ENCODE measurements around the gene MUC5AC.

The MUC5AC gene

GRCh38 chr11:1227551-1228100, 69.9 kb downstream of the MUC5AC start:
- H3K9ac ChIP-seq (ENCODE audit: low read depth, low read length), result no peak overlapping the region
- no peaks in the 10 kb centered on the region; the same call in 1 of the 2 replicates for H3K4me1 ChIP-seq (ENCODE audit: insufficient read depth, low read length)
- no peaks in the 10 kb centered on the region for H3K36me3 ChIP-seq (ENCODE audit: insufficient read depth, low read length)
- H3K9me3 ChIP-seq (ENCODE audit: control insufficient read depth, insufficient read depth, low read length), result no peaks in the 10 kb centered on the region

DNA sequence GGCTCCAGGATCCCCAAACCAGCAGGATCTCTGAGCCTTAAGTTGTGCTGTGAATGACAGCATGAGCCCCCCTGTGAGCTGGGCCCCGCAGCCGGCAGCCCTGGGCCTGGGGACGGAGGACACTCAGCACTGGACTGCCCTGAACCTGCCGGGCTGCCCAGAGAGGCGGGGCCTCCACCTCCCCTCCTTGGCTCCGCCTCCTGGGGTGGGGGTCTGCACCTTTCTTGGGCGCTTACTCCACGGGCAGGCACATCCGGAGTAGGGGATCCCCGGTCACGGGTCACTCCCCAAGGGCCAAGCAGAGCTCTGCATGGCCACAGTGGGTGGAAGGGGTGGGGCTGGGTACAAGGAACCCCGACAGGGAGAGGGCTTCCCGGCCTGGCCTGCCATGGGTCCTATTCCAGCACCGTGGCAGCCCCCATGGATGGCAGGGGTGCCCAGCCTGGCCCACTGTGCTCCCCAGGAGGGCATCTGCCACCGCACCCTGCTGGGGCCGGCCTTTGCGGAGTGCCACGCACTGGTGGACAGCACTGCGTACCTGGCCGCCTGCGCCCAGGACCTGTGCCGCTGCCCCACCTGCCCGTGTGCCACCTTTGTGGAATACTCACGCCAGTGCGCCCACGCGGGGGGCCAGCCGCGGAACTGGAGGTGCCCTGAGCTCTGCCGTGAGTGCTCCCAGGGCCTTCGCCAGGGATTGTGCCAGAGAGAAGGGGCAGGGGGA, 70.5 kb downstream of the MUC5AC start:
- Histone ChIP-seq H3K36me3 (ENCODE audit: insufficient read depth, low read length) (no peaks in the 10 kb centered on the region), H3K9ac (ENCODE audit: low read depth, low read length) (no peak overlapping the region), H3K4me1 (ENCODE audit: insufficient read depth, low read length) (no peaks in the 10 kb centered on the region; the same call in 1 of the 2 replicates), H3K9me3 (ENCODE audit: control insufficient read depth, insufficient read depth, low read length) (no peaks in the 10 kb centered on the region)

GRCh38 chr11:1228921-1229451, 71.2 kb downstream of the MUC5AC start:
- no peaks in the 10 kb centered on the region for H3K9me3 ChIP-seq (ENCODE audit: control insufficient read depth, insufficient read depth, low read length)
- no peaks in the 10 kb centered on the region; the same call in 1 of the 2 replicates for H3K4me1 ChIP-seq (ENCODE audit: insufficient read depth, low read length)
- H3K9ac ChIP-seq (ENCODE audit: low read depth, low read length), result no peak overlapping the region
- no peaks in the 10 kb centered on the region for H3K36me3 ChIP-seq (ENCODE audit: insufficient read depth, low read length)

- H3K4me1 ChIP-seq (ENCODE audit: insufficient read depth, low read length), result no peaks in the 10 kb centered on the region; the same call in 1 of the 2 replicates
- H3K9ac ChIP-seq (ENCODE audit: low read depth, low read length), result no peak overlapping the region
- no peaks in the 10 kb centered on the region for H3K36me3 ChIP-seq (ENCODE audit: insufficient read depth, low read length)
- no peaks in the 10 kb centered on the region for H3K9me3 ChIP-seq (ENCODE audit: control insufficient read depth, insufficient read depth, low read length)
Measured at GRCh38 chr11:1229471-1230120, 71.8 kb downstream of the MUC5AC start.

- Histone ChIP-seq H3K4me1 (ENCODE audit: insufficient read depth, low read length) (no peaks in the 10 kb centered on the region), H3K9ac (ENCODE audit: low read depth, low read length) (no peak overlapping the region), H3K9me3 (ENCODE audit: control insufficient read depth, insufficient read depth, low read length) (no peaks in the 10 kb centered on the region), H3K36me3 (ENCODE audit: insufficient read depth, low read length) (no peaks in the 10 kb centered on the region)
Measured at GRCh38 chr11:1230121-1230455, 72.3 kb downstream of the MUC5AC start.

GRCh38 chr11:1230456-1231395, 73.0 kb downstream of the MUC5AC start:
- Histone ChIP-seq H3K4me1 (ENCODE audit: insufficient read depth, low read length) (no peaks in the 10 kb centered on the region), H3K9ac (ENCODE audit: low read depth, low read length) (no peak overlapping the region), H3K9me3 (ENCODE audit: control insufficient read depth, insufficient read depth, low read length) (no peaks in the 10 kb centered on the region), H3K36me3 (ENCODE audit: insufficient read depth, low read length) (no peaks in the 10 kb centered on the region)

- Histone ChIP-seq H3K4me1 (ENCODE audit: insufficient read depth, low read length) (no peaks in the 10 kb centered on the region), H3K36me3 (ENCODE audit: insufficient read depth, low read length) (no peaks in the 10 kb centered on the region), H3K9me3 (ENCODE audit: control insufficient read depth, insufficient read depth, low read length) (no peaks in the 10 kb centered on the region), H3K9ac (ENCODE audit: low read depth, low read length) (no peak overlapping the region)
Measured at GRCh38 chr11:1231396-1232020, 73.8 kb downstream of the MUC5AC start.

DNA sequence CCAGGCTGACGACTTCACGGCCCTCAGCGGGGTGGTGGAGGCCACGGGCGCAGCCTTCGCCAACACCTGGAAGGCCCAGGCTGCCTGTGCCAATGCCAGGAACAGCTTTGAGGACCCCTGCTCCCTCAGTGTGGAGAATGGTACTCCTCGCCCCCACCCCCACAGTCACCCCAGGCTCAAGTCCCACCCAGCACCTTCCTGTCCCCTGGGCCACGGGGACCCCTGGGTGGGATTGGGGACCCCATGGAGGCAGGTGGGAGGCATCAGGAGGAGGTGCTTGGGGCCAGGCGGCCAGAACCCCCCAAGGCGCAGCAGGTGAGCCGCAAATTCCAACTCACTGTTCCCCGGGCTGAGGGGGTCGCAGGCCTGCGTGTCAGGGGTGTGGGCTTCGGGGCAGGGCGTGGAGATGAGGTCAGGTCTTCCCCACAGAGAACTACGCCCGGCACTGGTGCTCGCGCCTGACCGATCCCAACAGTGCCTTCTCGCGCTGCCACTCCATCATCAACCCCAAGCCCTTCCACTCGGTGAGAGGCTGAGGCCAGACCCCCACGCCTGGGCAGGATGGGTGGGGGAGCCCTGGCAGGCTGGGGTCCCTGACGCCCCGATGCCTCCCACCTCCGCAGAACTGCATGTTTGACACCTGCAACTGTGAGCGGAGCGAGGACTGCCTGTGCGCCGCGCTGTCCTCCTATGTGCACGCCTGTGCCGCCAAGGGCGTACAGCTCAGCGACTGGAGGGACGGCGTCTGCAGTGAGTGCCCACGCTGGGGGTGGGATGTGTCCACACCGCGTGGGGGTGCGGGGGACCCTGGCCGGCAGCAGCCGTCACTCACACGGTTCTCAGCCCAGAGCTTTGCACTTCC, 74.5 kb downstream of the MUC5AC start:
- Histone ChIP-seq H3K4me1 (ENCODE audit: insufficient read depth, low read length) (no peaks in the 10 kb centered on the region), H3K9ac (ENCODE audit: low read depth, low read length) (no peak overlapping the region), H3K36me3 (ENCODE audit: insufficient read depth, low read length) (no peaks in the 10 kb centered on the region), H3K9me3 (ENCODE audit: control insufficient read depth, insufficient read depth, low read length) (no peaks in the 10 kb centered on the region)

- H3K36me3 ChIP-seq (ENCODE audit: insufficient read depth, low read length), result no peaks in the 10 kb centered on the region
- no peak overlapping the region for H3K9ac ChIP-seq (ENCODE audit: low read depth, low read length)
- no peaks in the 10 kb centered on the region for H3K4me1 ChIP-seq (ENCODE audit: insufficient read depth, low read length)
Measured at GRCh38 chr11:1232883-1233321, 75.1 kb downstream of the MUC5AC start.

DNA sequence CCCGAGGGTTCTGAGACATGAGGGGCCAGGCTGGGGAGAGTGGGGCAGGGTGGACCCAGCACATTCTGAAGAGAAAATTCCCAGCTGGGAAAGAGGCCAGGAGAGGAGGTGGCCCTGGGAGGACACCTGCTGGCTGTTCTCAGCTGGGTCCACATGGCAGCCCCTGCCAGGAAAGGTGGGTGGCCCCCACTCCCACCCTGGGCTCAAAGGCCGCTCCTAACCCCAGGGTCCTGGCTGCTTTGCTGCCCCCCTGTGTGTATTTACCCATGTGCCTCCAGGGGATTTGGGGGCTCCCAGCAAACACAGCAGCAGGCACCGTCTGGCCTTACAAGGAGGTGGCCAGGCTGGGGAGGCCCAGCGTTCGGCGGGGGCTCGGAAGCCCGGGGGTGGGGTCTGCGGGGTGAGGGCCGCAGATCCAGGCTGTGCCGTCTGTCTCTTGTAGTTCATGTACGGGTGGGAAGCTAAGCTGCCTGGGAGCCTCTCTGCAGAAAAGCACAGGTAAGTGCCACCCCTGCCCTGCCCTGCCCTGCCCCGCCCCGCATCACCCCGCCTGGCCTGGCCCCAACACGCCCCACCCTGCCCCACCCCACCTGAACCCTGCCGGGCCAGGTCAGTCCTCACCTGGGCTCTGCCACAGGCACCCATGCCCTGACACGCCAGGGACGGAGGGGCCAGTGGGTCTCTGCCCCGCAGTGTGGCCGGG, 75.7 kb downstream of the MUC5AC start:
- Histone ChIP-seq H3K4me1 (ENCODE audit: insufficient read depth, low read length) (no peaks in the 10 kb centered on the region), H3K9me3 (ENCODE audit: control insufficient read depth, insufficient read depth, low read length) (no peaks in the 10 kb centered on the region), H3K9ac (ENCODE audit: low read depth, low read length) (no peak overlapping the region), H3K36me3 (ENCODE audit: insufficient read depth, low read length) (no peaks in the 10 kb centered on the region)

More at GRCh38 chr11:1232883-1233321, 75.1 kb downstream of the MUC5AC start:
- no peaks in the 10 kb centered on the region for H3K9me3 ChIP-seq (ENCODE audit: control insufficient read depth, insufficient read depth, low read length)

GRCh38 chr11:1234054-1234720, 76.4 kb downstream of the MUC5AC start:
- H3K4me1 ChIP-seq (ENCODE audit: insufficient read depth, low read length), result no peaks in the 10 kb centered on the region
- H3K36me3 ChIP-seq (ENCODE audit: insufficient read depth, low read length), result no peaks in the 10 kb centered on the region

DNA sequence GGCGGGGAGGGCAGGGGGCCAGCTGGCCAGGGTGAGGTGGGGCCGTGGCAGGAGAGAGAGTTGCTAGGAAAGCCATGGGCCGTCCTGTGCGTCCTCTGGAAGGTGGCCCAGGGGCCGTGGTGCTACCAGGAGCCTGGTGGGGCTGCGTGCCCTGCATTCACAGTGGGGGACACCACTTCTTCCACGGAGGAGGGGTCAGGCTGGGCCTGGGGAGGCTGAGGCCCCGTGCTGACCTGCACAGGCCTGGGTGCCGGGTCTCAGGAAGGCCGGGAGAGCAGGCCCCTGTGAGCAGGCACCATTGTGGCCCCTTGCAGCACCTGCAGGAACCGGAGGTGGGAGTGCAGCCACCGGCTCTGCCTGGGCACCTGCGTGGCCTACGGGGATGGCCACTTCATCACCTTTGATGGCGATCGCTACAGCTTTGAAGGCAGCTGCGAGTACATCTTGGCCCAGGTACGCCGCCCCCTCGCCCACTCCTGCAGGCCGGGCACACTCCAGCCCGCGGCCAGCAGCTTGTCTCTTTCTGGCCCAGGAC, 77.1 kb downstream of the MUC5AC start:
- no peak overlapping the region for H3K9ac ChIP-seq (ENCODE audit: low read depth, low read length)
- no peaks in the 10 kb centered on the region for H3K4me1 ChIP-seq (ENCODE audit: insufficient read depth, low read length)
- H3K9me3 ChIP-seq (ENCODE audit: control insufficient read depth, insufficient read depth, low read length), result no peaks in the 10 kb centered on the region
- no peaks in the 10 kb centered on the region for H3K36me3 ChIP-seq (ENCODE audit: insufficient read depth, low read length)

More at GRCh38 chr11:1234054-1234720, 76.4 kb downstream of the MUC5AC start:
- H3K9me3 ChIP-seq (ENCODE audit: control insufficient read depth, insufficient read depth, low read length), result no peaks in the 10 kb centered on the region
- H3K9ac ChIP-seq (ENCODE audit: low read depth, low read length), result no peak overlapping the region
